GM23338 (cell line): ENCODE results near the gene ILK. TPM values are rescaled to one million over a fixed set of nuclear protein-coding genes. Genes with fewer than 3 reads are reported as not detected.

Source experiments
- ATAC-seq: fragments of 200-7000 bp; cut with Tn5 transposase; 3 replicates; pipeline ENCODE4 v1.9.1; 2020
- DNase-seq: peaks from one replicate; pipeline ENCODE4 v3.0.0-alpha.2; 2015; ENCODE audit warnings: low spot score
- H2AFZ ChIP-seq: fragments of 200-600 bp; sonication (generic); 2 replicates; pipeline ENCODE4 v1.8.0; 2016; ENCODE audit warnings: antibody characterized with exemption, mild to moderate bottlenecking, moderate library complexity
- H3F3A ChIP-seq: fragments of 200-600 bp; sonication (generic); replicated peaks from 2 replicates; pipeline ENCODE4 v1.8.0; 2017; ENCODE audit warnings: antibody characterized with exemption, mixed run types, low read depth
- H3K27ac ChIP-seq: fragments of 200-600 bp; sonication (generic); 2 replicates; pipeline ENCODE4 v1.6.1; 2016; ENCODE audit warnings: low read depth
- H3K27me3 ChIP-seq: fragments of 200-600 bp; sonication (generic); 2 replicates; pipeline ENCODE4 v1.8.0; 2016; ENCODE audit warnings: mild to moderate bottlenecking, mixed run types, moderate library complexity; ENCODE audit not compliant: insufficient read depth
- H3K36me3 ChIP-seq: fragments of 200-600 bp; sonication (generic); 2 replicates; pipeline ENCODE4 v1.8.0; 2016; ENCODE audit warnings: mild to moderate bottlenecking; ENCODE audit not compliant: insufficient read depth
- H3K4me1 ChIP-seq: fragments of 200-600 bp; sonication (generic); 2 replicates; pipeline ENCODE4 v1.8.0; 2016; ENCODE audit warnings: mild to moderate bottlenecking, moderate library complexity; ENCODE audit not compliant: insufficient read depth
- H3K4me2 ChIP-seq: fragments of 200-600 bp; sonication (generic); 2 replicates; pipeline ENCODE4 v1.7.1; 2017; ENCODE audit warnings: mixed run types
- H3K4me3 ChIP-seq: fragments of 200-600 bp; sonication (generic); 2 replicates; pipeline ENCODE4 v1.6.1; 2016; ENCODE audit warnings: mixed run types
- H3K79me2 ChIP-seq: fragments of 200-600 bp; sonication (generic); replicated peaks from 2 replicates; pipeline ENCODE4 v1.8.0; 2017; ENCODE audit warnings: mild to moderate bottlenecking; ENCODE audit not compliant: insufficient read depth
- H3K9me2 ChIP-seq: fragments of 200-600 bp; sonication (generic); 2 replicates; pipeline ENCODE4 v1.8.0; 2017; ENCODE audit not compliant: insufficient read depth
- H4K20me1 ChIP-seq: fragments of 200-600 bp; sonication (generic); replicated peaks from 2 replicates; pipeline ENCODE4 v1.8.0; 2017; ENCODE audit warnings: mild to moderate bottlenecking; ENCODE audit not compliant: insufficient read depth
- H3K27ac Mint-ChIP-seq: 2 replicates; pipeline ENCODE4 v1.8.0; 2020; ENCODE audit warnings: inconsistent platforms, mild to moderate bottlenecking, moderate library complexity, mixed read lengths
- H3K27me3 Mint-ChIP-seq: 3 replicates; pipeline ENCODE4 v1.8.0; 2022; ENCODE audit warnings: low read depth, mild to moderate bottlenecking, moderate library complexity, mixed read lengths, inconsistent platforms; ENCODE audit not compliant: insufficient read depth, poor library complexity
- H3K36me3 Mint-ChIP-seq: 3 replicates; pipeline ENCODE4 v1.8.0; 2021; ENCODE audit warnings: low read depth, mild to moderate bottlenecking, inconsistent platforms, moderate library complexity, mixed read lengths
- H3K4me1 Mint-ChIP-seq: 3 replicates; pipeline ENCODE4 v1.8.0; 2020; ENCODE audit warnings: mild to moderate bottlenecking, inconsistent platforms, mixed read lengths
- H3K4me3 Mint-ChIP-seq: 3 replicates; pipeline ENCODE4 v1.8.0; 2021; ENCODE audit warnings: moderate library complexity, mild to moderate bottlenecking, inconsistent platforms, mixed read lengths
- H3K9me3 Mint-ChIP-seq: 3 replicates; pipeline ENCODE4 v1.8.0; 2020; ENCODE audit warnings: moderate library complexity, mild to moderate bottlenecking, inconsistent platforms, mixed read lengths
- CREB1 ChIP-seq: fragments of 250-450 bp; sonication (Bioruptor Pico); IDR thresholded peaks from 2 replicates; pipeline ENCODE4 v1.5.0; 2020; ENCODE audit warnings: low read depth, mild to moderate bottlenecking, moderate library complexity
- EZH2 ChIP-seq: fragments of 200-600 bp; sonication (generic); IDR thresholded peaks from one replicate; pipeline ENCODE4 v1.8.0; 2017; ENCODE audit warnings: antibody characterized with exemption, mild to moderate bottlenecking, low read depth; ENCODE audit not compliant: unreplicated experiment
- EZH2phosphoT487 ChIP-seq: fragments of 200-600 bp; sonication (generic); IDR thresholded peaks from one replicate; pipeline ENCODE4 v1.8.1; 2018; ENCODE audit warnings: antibody characterized with exemption; ENCODE audit not compliant: unreplicated experiment
- JUNB ChIP-seq: IDR thresholded peaks from one replicate; pipeline ENCODE4 v1.6.1; 2016; ENCODE audit warnings: antibody characterized with exemption; ENCODE audit not compliant: unreplicated experiment
- NANOG ChIP-seq: IDR thresholded peaks from 2 replicates; pipeline ENCODE4 v1.6.1; 2016; ENCODE audit warnings: antibody characterized with exemption, borderline replicate concordance
- STAT1 ChIP-seq: IDR thresholded peaks from one replicate; pipeline ENCODE4 v1.6.1; 2016; ENCODE audit warnings: antibody characterized with exemption; ENCODE audit not compliant: unreplicated experiment
- ZNF114 ChIP-seq: fragments of 250-450 bp; sonication (Bioruptor Pico); IDR thresholded peaks from 2 replicates; pipeline ENCODE4 v1.5.0; 2020; ENCODE audit warnings: mild to moderate bottlenecking, moderate library complexity
- ZNF331 ChIP-seq: fragments of 250-450 bp; sonication (Bioruptor Pico); IDR thresholded peaks from 2 replicates; pipeline ENCODE4 v1.5.0; 2020; ENCODE audit warnings: low read depth, mild to moderate bottlenecking, moderate library complexity
- ZNF462 ChIP-seq: fragments of 250-450 bp; sonication (Bioruptor Pico); IDR thresholded peaks from 2 replicates; pipeline ENCODE4 v1.5.0; 2020; ENCODE audit warnings: mild to moderate bottlenecking, moderate library complexity
- polyA plus RNA-seq: library from polyadenylated mRNA; unstranded; fragments of >200 nt; fragmentation: Nextera tagmentation; extraction: Ambion mirVana; gene quantifications from 2 replicates; pipeline ENCODE4 v1.2.1, GENCODE V29; 2016
- total RNA-seq: library from RNA; depleted of rRNA; stranded (reverse); fragments of >200 nt; shearing (Covaris generic); gene quantifications from 2 replicates; pipeline ENCODE4 v1.2.3, GENCODE V29; 2014
- TF ChIP-seq, protein P1 (sequence below): IDR thresholded peaks from one replicate; pipeline ENCODE4 v1.6.1; 2018; ENCODE audit warnings: antibody characterized with exemption; ENCODE audit not compliant: unreplicated experiment
- TF ChIP-seq, protein P2 (sequence below), 2 experiments: fragments of 200-600 bp in 1 of 2; sonication (generic) in 1 of 2; conservative IDR thresholded peaks; 2 replicates each; pipeline versions ENCODE4 v1.5.1 to v1.6.1; 2016 to 2017; ENCODE audit warnings: antibody characterized with exemption in 2 of 2, low read depth in 2 of 2, mild to moderate bottlenecking in 2 of 2, moderate library complexity in 1 of 2

ILK gene
- total and polyA plus RNA-seq, 2 experiments from 2014 or later, result 62.6 to 91.0 TPM

DNA sequence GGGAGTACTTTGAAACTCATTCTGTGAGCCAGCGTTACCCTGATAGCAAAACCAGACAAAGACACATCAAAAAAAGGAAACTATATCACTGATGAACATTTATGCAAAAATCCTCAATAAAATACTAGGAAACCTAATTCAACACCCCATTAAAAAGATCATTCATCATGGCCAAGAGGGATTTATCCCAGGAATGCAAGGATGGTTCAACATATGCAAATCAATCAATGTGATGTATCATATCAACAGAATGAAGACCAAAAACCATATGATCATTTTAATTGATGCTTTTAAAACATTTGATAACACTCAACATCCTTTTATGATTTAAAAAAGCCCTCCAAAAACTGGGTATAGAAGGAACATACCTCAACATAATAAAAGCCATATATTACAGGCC is 20.0 kb upstream of the ILK start:
- H3K79me2 ChIP-seq, result no peaks in the 10 kb centered on the region
- no peaks in the 10 kb centered on the region for H3K4me1 ChIP-seq
- no peaks in the 10 kb centered on the region for H3F3A ChIP-seq
- no peak for TF ChIP-seq ZNF331
- no peak for TF ChIP-seq EZH2phosphoT487
- TF ChIP-seq, protein P1, sequence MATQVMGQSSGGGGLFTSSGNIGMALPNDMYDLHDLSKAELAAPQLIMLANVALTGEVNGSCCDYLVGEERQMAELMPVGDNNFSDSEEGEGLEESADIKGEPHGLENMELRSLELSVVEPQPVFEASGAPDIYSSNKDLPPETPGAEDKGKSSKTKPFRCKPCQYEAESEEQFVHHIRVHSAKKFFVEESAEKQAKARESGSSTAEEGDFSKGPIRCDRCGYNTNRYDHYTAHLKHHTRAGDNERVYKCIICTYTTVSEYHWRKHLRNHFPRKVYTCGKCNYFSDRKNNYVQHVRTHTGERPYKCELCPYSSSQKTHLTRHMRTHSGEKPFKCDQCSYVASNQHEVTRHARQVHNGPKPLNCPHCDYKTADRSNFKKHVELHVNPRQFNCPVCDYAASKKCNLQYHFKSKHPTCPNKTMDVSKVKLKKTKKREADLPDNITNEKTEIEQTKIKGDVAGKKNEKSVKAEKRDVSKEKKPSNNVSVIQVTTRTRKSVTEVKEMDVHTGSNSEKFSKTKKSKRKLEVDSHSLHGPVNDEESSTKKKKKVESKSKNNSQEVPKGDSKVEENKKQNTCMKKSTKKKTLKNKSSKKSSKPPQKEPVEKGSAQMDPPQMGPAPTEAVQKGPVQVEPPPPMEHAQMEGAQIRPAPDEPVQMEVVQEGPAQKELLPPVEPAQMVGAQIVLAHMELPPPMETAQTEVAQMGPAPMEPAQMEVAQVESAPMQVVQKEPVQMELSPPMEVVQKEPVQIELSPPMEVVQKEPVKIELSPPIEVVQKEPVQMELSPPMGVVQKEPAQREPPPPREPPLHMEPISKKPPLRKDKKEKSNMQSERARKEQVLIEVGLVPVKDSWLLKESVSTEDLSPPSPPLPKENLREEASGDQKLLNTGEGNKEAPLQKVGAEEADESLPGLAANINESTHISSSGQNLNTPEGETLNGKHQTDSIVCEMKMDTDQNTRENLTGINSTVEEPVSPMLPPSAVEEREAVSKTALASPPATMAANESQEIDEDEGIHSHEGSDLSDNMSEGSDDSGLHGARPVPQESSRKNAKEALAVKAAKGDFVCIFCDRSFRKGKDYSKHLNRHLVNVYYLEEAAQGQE, result no peak
- no peak for TF ChIP-seq ZNF462 (CRISPR knock-in tag)
- no peak for TF ChIP-seq ZNF114 (CRISPR knock-in tag)
- TF ChIP-seq NANOG, result no peak
- no peak for TF ChIP-seq JUNB
- no peak for TF ChIP-seq CREB1 (CRISPR knock-in tag)
- TF ChIP-seq STAT1, result no peak
- TF ChIP-seq, protein P2, sequence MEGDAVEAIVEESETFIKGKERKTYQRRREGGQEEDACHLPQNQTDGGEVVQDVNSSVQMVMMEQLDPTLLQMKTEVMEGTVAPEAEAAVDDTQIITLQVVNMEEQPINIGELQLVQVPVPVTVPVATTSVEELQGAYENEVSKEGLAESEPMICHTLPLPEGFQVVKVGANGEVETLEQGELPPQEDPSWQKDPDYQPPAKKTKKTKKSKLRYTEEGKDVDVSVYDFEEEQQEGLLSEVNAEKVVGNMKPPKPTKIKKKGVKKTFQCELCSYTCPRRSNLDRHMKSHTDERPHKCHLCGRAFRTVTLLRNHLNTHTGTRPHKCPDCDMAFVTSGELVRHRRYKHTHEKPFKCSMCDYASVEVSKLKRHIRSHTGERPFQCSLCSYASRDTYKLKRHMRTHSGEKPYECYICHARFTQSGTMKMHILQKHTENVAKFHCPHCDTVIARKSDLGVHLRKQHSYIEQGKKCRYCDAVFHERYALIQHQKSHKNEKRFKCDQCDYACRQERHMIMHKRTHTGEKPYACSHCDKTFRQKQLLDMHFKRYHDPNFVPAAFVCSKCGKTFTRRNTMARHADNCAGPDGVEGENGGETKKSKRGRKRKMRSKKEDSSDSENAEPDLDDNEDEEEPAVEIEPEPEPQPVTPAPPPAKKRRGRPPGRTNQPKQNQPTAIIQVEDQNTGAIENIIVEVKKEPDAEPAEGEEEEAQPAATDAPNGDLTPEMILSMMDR (conservative IDR thresholded peaks at IDR 0.05; ENCODE audit: low read depth in 2 of 2), result no peak
- no peak for TF ChIP-seq EZH2
- Mint-ChIP-seq H3K27ac (no peak overlapping the region), H3K36me3 (peaks cover 16% of the 10 kb centered on the region), H3K4me1 (no peaks in the 10 kb centered on the region), H3K4me3 (no peak overlapping the region), H3K9me3 (peaks cover 18% of the 10 kb centered on the region; the same call in 2 of the 3 replicates), H3K27me3 (peaks cover 4% of the 10 kb centered on the region)
- H4K20me1 ChIP-seq, result no peaks in the 10 kb centered on the region
- no peak overlapping the region for H3K4me2 ChIP-seq
- no peak overlapping the region for H2AFZ ChIP-seq
- H3K27me3 ChIP-seq, result no peaks in the 10 kb centered on the region
- no peaks in the 10 kb centered on the region for H3K9me2 ChIP-seq
- no peak overlapping the region for H3K27ac ChIP-seq
- H3K36me3 ChIP-seq, result no peaks in the 10 kb centered on the region
- DNase-seq, result no peak
- no peak for ATAC-seq
- no peak overlapping the region for H3K4me3 ChIP-seq
